Caco-2 (cell line): ENCODE measurements around the gene PKD2. TPM values are rescaled to one million over a fixed set of nuclear protein-coding genes. Genes with fewer than 3 reads are reported as not detected.

Experiments
- BruUV-seq: library from RNA; stranded (reverse); fragments of 400-500 nt; replicated peaks from 2 replicates; lab custom pipeline; 2021; lab: Mats Ljungman, UMichigan
- CTCF ChIA-PET: fragments of 300-600 bp; sonication (Branson Sonifier 250); formaldehyde crosslinking; loops from one replicate; lab custom pipeline; 2022; ENCODE audit warnings: antibody characterized with exemption; lab: Charles Lee
- POLR2A ChIA-PET: fragments of 300-600 bp; sonication (Branson Sonifier 250); formaldehyde crosslinking; loops from one replicate; lab custom pipeline; 2022; ENCODE audit warnings: antibody characterized with exemption; lab: Charles Lee
- DNase-seq, 2 experiments: peaks; one replicate each; pipeline versions ENCODE4 v3.0.0 to v3.0.0-alpha.2; 2020 to 2022
- H3K27me3 ChIP-seq: replicated peaks from 2 replicates; pipeline ENCODE4 v1.6.0; 2011; ENCODE audit warnings: low read length; ENCODE audit not compliant: control insufficient read depth, insufficient read depth
- H3K36me3 ChIP-seq: 2 replicates; pipeline ENCODE4 v1.5.1; 2011; ENCODE audit warnings: low read length; ENCODE audit not compliant: control insufficient read depth, insufficient read depth
- H3K4me1 ChIP-seq: fragments of 250-450 bp; sonication (Bioruptor Pico); 2 replicates; pipeline ENCODE4 v1.5.1; 2020; ENCODE audit warnings: mild to moderate bottlenecking
- H3K4me3 ChIP-seq: 2 replicates; pipeline ENCODE4 v1.5.1; 2011; ENCODE audit warnings: low read depth, mild to moderate bottlenecking, control low read depth, low read length
- H3K9me3 ChIP-seq: fragments of 250-450 bp; sonication (Bioruptor Pico); 2 replicates; pipeline ENCODE4 v1.5.1; 2020; ENCODE audit warnings: mild to moderate bottlenecking, moderate library complexity
- H3K27ac Mint-ChIP-seq: one replicate; pipeline ENCODE4 v1.8.0; 2022; ENCODE audit warnings: mixed read lengths; ENCODE audit not compliant: unreplicated experiment
- H3K27me3 Mint-ChIP-seq: one replicate; pipeline ENCODE4 v1.8.0; 2022; ENCODE audit warnings: mixed read lengths; ENCODE audit not compliant: insufficient read depth, unreplicated experiment
- H3K36me3 Mint-ChIP-seq: one replicate; pipeline ENCODE4 v1.8.0; 2022; ENCODE audit warnings: mild to moderate bottlenecking, mixed read lengths; ENCODE audit not compliant: insufficient read depth, unreplicated experiment
- H3K4me1 Mint-ChIP-seq: one replicate; pipeline ENCODE4 v1.8.0; 2022; ENCODE audit warnings: low read depth, mixed read lengths; ENCODE audit not compliant: unreplicated experiment
- H3K4me3 Mint-ChIP-seq: one replicate; pipeline ENCODE4 v1.8.0; 2022; ENCODE audit warnings: mild to moderate bottlenecking, moderate library complexity, mixed read lengths; ENCODE audit not compliant: unreplicated experiment
- H3K9me3 Mint-ChIP-seq: one replicate; pipeline ENCODE4 v1.8.0; 2022; ENCODE audit warnings: mixed read lengths; ENCODE audit not compliant: unreplicated experiment
- CTCF ChIP-seq, 2 experiments: fragments of 200-600 bp in 1 of 2; IDR thresholded peaks; 1 replicate in 1 of 2; 2 replicates in 1 of 2; pipeline versions ENCODE4 v1.5.1 to v1.8.0; 2011 to 2022; ENCODE audit warnings: antibody characterized with exemption in 1 of 2, control low read depth in 1 of 2, inconsistent platforms in 1 of 2, low read depth in 1 of 2, low read length in 1 of 2, mild to moderate bottlenecking in 1 of 2, moderate library complexity in 1 of 2; ENCODE audit not compliant: insufficient read depth in 1 of 2, severe bottlenecking in 1 of 2, unreplicated experiment in 1 of 2
- intact Hi-C: fragments of 100-400 bp; cut with micrococcal nuclease; formaldehyde crosslinking; loops from one replicate; pipeline ENCODE4 v1.10.0; 2022; ENCODE audit not compliant: unreplicated experiment
- total RNA-seq: library from RNA; stranded (reverse); gene quantifications from 2 replicates; pipeline ENCODE4 v1.2.3, GENCODE V29; 2022

Gene PKD2
- total RNA-seq, 1 experiment from 2014 or later, result 7.3 TPM

DNA sequence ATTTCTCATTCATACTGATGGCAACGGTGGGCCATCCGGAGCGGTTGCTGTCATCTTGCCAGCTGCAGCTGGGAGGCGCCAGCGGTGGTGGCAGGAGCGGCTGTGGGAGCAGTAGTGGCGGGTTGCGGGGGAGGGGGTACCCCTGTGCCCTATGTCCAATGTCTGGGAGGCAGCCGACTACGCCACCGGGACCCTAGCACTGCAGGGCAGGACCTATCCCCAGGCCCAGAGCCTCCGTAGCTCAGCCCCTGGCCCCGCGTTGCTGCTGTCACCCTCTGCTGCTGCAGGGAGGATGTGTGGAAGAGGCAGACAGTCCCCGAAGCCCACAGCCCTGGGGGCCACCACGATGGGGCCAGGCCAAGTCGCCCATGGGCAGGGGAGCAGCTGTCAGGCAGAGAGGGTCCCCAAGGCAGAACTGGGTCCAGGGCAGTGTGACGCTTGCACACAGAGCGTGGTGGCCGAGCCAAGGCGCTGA lies 41.9 kb upstream of the PKD2 start:
- no peaks in the 10 kb centered on the region for H3K4me1 ChIP-seq
- Mint-ChIP-seq H3K9me3 (no peaks in the 10 kb centered on the region), H3K4me1 (no peaks in the 10 kb centered on the region), H3K36me3 (no peaks in the 10 kb centered on the region), H3K4me3 (no peak overlapping the region), H3K27me3 (no peaks in the 10 kb centered on the region), H3K27ac (no peak overlapping the region)
- ChIA-PET CTCF (no interaction called here), POLR2A (no interaction called here)
- no peak for TF ChIP-seq CTCF (IDR thresholded peaks at IDR 0.05; ENCODE audit: insufficient read depth in 1 of 2, low read depth in 1 of 2, low read length in 1 of 2, severe bottlenecking in 1 of 2, unreplicated experiment in 1 of 2)
- H3K4me3 ChIP-seq, result no peak overlapping the region
- H3K9me3 ChIP-seq, result no peaks in the 10 kb centered on the region
- no peaks in the 10 kb centered on the region for H3K36me3 ChIP-seq
- no TSS peak for BruUV-seq
- intact Hi-C loops, result no loop called here
- no peaks in the 10 kb centered on the region for H3K27me3 ChIP-seq
- no peak for DNase-seq

GRCh38 chr4:87966095-87966496 lies 41.3 kb upstream of the PKD2 start:
- H3K9me3 ChIP-seq, result no peaks in the 10 kb centered on the region
- Mint-ChIP-seq H3K36me3 (no peaks in the 10 kb centered on the region), H3K9me3 (no peaks in the 10 kb centered on the region), H3K4me3 (no peak overlapping the region), H3K27me3 (no peaks in the 10 kb centered on the region), H3K4me1 (no peaks in the 10 kb centered on the region), H3K27ac (no peak overlapping the region)
- no peaks in the 10 kb centered on the region for H3K4me1 ChIP-seq
- intact Hi-C loops, result no loop called here
- H3K36me3 ChIP-seq, result no peaks in the 10 kb centered on the region
- TF ChIP-seq CTCF (IDR thresholded peaks at IDR 0.05; ENCODE audit: insufficient read depth in 1 of 2, low read depth in 1 of 2, low read length in 1 of 2, severe bottlenecking in 1 of 2, unreplicated experiment in 1 of 2), result no peak
- ChIA-PET CTCF (no interaction called here), POLR2A (no interaction called here)
- no peak overlapping the region for H3K4me3 ChIP-seq
- no peaks in the 10 kb centered on the region for H3K27me3 ChIP-seq
- BruUV-seq, result no TSS peak
- no peak for DNase-seq

DNA sequence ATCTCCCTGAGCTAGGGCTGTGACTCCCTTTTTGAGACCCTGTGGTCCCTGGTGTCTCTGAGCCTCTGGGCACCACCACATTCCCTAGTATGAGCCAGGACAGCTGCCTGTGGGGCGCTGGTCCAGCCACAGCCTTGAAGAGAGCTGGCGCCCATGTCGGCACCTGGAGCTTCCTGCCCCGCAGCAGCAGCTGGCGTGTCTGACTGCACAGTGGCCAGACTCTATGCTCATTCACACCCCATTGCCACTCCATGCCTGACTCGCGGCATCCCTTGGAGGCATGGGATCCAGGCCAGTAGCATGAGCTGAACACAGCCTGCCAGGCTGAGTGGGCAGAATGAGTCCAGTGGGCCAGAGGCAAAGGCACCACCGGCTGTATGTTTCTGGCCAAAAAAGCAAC lies 40.2 kb upstream of the PKD2 start:
- Mint-ChIP-seq H3K4me1 (no peaks in the 10 kb centered on the region), H3K36me3 (peaks cover 4% of the 10 kb centered on the region), H3K27ac (no peak overlapping the region), H3K9me3 (no peaks in the 10 kb centered on the region), H3K4me3 (no peak overlapping the region), H3K27me3 (peaks cover 2% of the 10 kb centered on the region)
- Histone ChIP-seq H3K4me1 (no peaks in the 10 kb centered on the region), H3K27me3 (no peaks in the 10 kb centered on the region), H3K36me3 (no peaks in the 10 kb centered on the region), H3K4me3 (no peak overlapping the region), H3K9me3 (no peaks in the 10 kb centered on the region)
- no peak for TF ChIP-seq CTCF (IDR thresholded peaks at IDR 0.05; ENCODE audit: insufficient read depth in 1 of 2, low read depth in 1 of 2, low read length in 1 of 2, severe bottlenecking in 1 of 2, unreplicated experiment in 1 of 2)
- DNase-seq, result no peak
- ChIA-PET POLR2A (no interaction called here), CTCF (interaction anchor here (0.7 kb wide), 1 partner anchor 114 kb away, joined by 4 read pairs; no protein-coding TSS in a partner anchor)
- BruUV-seq, result no TSS peak
- intact Hi-C loops, result no loop called here
